Gastroesophageal sphincter (tissue), 3 donors: ENCODE data around the gene RSPH3.

Experiments used
- POLR2A ChIP-seq, 2 donors: fragments of 450-650 bp; IDR thresholded peaks; one replicate each; pipeline ENCODE4 v1.6.1; 2017; ENCODE audit warnings: antibody characterized with exemption in 2 of 2, mild to moderate bottlenecking in 2 of 2, moderate library complexity in 1 of 2
- TF ChIP-seq, protein P1 (sequence below), 4 experiments: fragments of 200-600 bp in 2 of 4; fragments of 450-650 bp in 2 of 4; sonication (generic) in 1 of 4; IDR thresholded peaks; one replicate each; pipeline ENCODE4 v1.5.1; 2017 to 2019; ENCODE audit warnings: antibody characterized with exemption in 4 of 4, mild to moderate bottlenecking in 2 of 4, moderate library complexity in 2 of 4

DNA sequence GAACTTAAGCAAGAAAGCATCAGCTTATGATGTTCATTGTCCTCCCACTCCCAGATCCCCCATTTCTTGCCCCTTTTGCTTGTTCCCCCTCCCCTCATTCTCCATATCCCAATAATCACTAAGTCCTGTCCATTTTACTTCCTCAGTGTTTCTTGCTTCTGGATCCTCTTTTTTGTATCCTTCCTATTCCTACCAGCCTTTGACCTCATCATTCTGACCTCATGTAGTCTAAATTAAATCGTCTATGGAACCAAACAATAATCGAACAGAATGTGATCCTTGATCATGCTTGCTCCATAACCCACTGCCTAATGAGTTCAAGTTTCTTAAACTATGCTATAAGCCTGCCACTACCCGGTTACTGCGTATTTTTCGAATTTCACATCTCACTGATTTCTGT, 5.4 kb upstream of the RSPH3 start:
- TF ChIP-seq POLR2A (IDR thresholded peaks at IDR 0.05): no peak
- TF ChIP-seq, protein P1, sequence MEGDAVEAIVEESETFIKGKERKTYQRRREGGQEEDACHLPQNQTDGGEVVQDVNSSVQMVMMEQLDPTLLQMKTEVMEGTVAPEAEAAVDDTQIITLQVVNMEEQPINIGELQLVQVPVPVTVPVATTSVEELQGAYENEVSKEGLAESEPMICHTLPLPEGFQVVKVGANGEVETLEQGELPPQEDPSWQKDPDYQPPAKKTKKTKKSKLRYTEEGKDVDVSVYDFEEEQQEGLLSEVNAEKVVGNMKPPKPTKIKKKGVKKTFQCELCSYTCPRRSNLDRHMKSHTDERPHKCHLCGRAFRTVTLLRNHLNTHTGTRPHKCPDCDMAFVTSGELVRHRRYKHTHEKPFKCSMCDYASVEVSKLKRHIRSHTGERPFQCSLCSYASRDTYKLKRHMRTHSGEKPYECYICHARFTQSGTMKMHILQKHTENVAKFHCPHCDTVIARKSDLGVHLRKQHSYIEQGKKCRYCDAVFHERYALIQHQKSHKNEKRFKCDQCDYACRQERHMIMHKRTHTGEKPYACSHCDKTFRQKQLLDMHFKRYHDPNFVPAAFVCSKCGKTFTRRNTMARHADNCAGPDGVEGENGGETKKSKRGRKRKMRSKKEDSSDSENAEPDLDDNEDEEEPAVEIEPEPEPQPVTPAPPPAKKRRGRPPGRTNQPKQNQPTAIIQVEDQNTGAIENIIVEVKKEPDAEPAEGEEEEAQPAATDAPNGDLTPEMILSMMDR (IDR thresholded peaks at IDR 0.05): no peak
